ENCODE results near the gene CIAPIN1. TPM values are rescaled to one million over a fixed set of nuclear protein-coding genes. Genes with fewer than 3 reads are reported as not detected.
"Not testable (repeated sequence)": the region's sequence is repeated elsewhere in the genome, so short reads cannot be mapped to it uniquely, and the experiment has no call there.

CIAPIN1 gene
- total RNA-seq, 1 donor from 2014 or later, result 21.3 TPM

GRCh38 chr16:57445510-57445909, 1.7 kb downstream of the CIAPIN1 start:
- DNase-seq (ENCODE audit: low spot score) (no peak), ATAC-seq (no peak)

GRCh38 chr16:57444711-57445110, 2.5 kb downstream of the CIAPIN1 start:
- ATAC-seq (no peak), DNase-seq (ENCODE audit: low spot score) (no peak)

GRCh38 chr16:57440551-57440950, 6.6 kb downstream of the CIAPIN1 start:
- not testable (repeated sequence) for DNase-seq (ENCODE audit: low spot score); ATAC-seq

- not testable (repeated sequence) for DNase-seq (ENCODE audit: low spot score); ATAC-seq
Observed at GRCh38 chr16:57439947-57440346, 7.2 kb downstream of the CIAPIN1 start.

- no peak for ATAC-seq
- no peak for DNase-seq (ENCODE audit: low spot score)
Observed at GRCh38 chr16:57435838-57436237, 11.3 kb downstream of the CIAPIN1 start.

- no peak for DNase-seq (ENCODE audit: low spot score)
- ATAC-seq, result no peak
Observed at GRCh38 chr16:57434003-57434402, 13.2 kb downstream of the CIAPIN1 start.

- no peak for DNase-seq (ENCODE audit: low spot score)
- peak; percentile 27 for ATAC-seq
Observed at GRCh38 chr16:57432989-57433388, 14.2 kb downstream of the CIAPIN1 start.

- DNase-seq (ENCODE audit: low spot score) (no peak), ATAC-seq (peak; percentile 80)
Observed at GRCh38 chr16:57432505-57432904, 14.7 kb downstream of the CIAPIN1 start.

GRCh38 chr16:57430955-57431354, 16.2 kb downstream of the CIAPIN1 start:
- ATAC-seq (no peak), DNase-seq (ENCODE audit: low spot score) (no peak)

GRCh38 chr16:57427824-57428223, 19.4 kb downstream of the CIAPIN1 start:
- no peak for DNase-seq (ENCODE audit: low spot score)
- no peak for ATAC-seq

- DNase-seq (ENCODE audit: low spot score) (no peak), ATAC-seq (no peak)
Observed at GRCh38 chr16:57427307-57427706, 19.9 kb downstream of the CIAPIN1 start.

- ATAC-seq (no peak), DNase-seq (ENCODE audit: low spot score) (no peak)
Observed at GRCh38 chr16:57426356-57426755, 20.8 kb downstream of the CIAPIN1 start.

GRCh38 chr16:57424583-57424982, 22.6 kb downstream of the CIAPIN1 start:
- ATAC-seq (no peak), DNase-seq (ENCODE audit: low spot score) (no peak)

GRCh38 chr16:57423152-57423551, 24.0 kb downstream of the CIAPIN1 start:
- no peak for DNase-seq (ENCODE audit: low spot score)
- no peak for ATAC-seq

- DNase-seq (ENCODE audit: low spot score) (no peak), ATAC-seq (peak; percentile 14)
Observed at GRCh38 chr16:57422026-57422944, 24.9 kb downstream of the CIAPIN1 start.

- DNase-seq (ENCODE audit: low spot score), result no peak
- ATAC-seq, result no peak
Observed at GRCh38 chr16:57419506-57419905, 27.7 kb downstream of the CIAPIN1 start.

- DNase-seq (ENCODE audit: low spot score) (no peak), ATAC-seq (no peak)
Observed at GRCh38 chr16:57416084-57416483, 31.1 kb downstream of the CIAPIN1 start.

- no peak for ATAC-seq
- no peak for DNase-seq (ENCODE audit: low spot score)
Observed at GRCh38 chr16:57413733-57414132, 33.5 kb downstream of the CIAPIN1 start.

- ATAC-seq, result no peak
- no peak for DNase-seq (ENCODE audit: low spot score)
Observed at GRCh38 chr16:57413301-57413730, 33.9 kb downstream of the CIAPIN1 start.

- ATAC-seq (no peak), DNase-seq (ENCODE audit: low spot score) (no peak)
Observed at GRCh38 chr16:57412584-57412983, 34.6 kb downstream of the CIAPIN1 start.

GRCh38 chr16:57411362-57411976, 35.7 kb downstream of the CIAPIN1 start:
- no peak for DNase-seq (ENCODE audit: low spot score)
- ATAC-seq, result no peak
